Endodermal cell (in vitro differentiated cells): ENCODE measurements around the gene CPLX4. TPM values are rescaled to one million over a fixed set of nuclear protein-coding genes. Genes with fewer than 3 reads are reported as not detected.

Experiments used
- DNase-seq: peaks from one replicate; pipeline ENCODE4 v3.0.0-alpha.2; 2017
- H3K27ac ChIP-seq: 2 replicates; pipeline ENCODE4 v1.5.1; 2013; ENCODE audit warnings: mild to moderate bottlenecking, low read depth, low read length, moderate library complexity
- H3K27me3 ChIP-seq: 2 replicates; pipeline ENCODE4 v1.6.1; 2013; ENCODE audit warnings: mild to moderate bottlenecking, low read length, moderate library complexity; ENCODE audit not compliant: insufficient read depth, control insufficient read depth, poor library complexity, severe bottlenecking
- H3K36me3 ChIP-seq: 2 replicates; pipeline ENCODE4 v1.7.0; 2013; ENCODE audit warnings: mild to moderate bottlenecking, low read length, moderate library complexity; ENCODE audit not compliant: control insufficient read depth, insufficient read depth
- H3K4me1 ChIP-seq: one replicate; pipeline ENCODE4 v1.7.0; 2013; ENCODE audit warnings: low read length; ENCODE audit not compliant: control insufficient read depth, insufficient read depth
- H3K4me3 ChIP-seq: 2 replicates; pipeline ENCODE4 v1.5.1; 2013; ENCODE audit warnings: mild to moderate bottlenecking, low read length, moderate library complexity
- H3K9ac ChIP-seq: 2 replicates; pipeline ENCODE4 v1.6.1; 2013; ENCODE audit warnings: mild to moderate bottlenecking, low read length, moderate library complexity; ENCODE audit not compliant: poor library complexity, severe bottlenecking; ENCODE audit errors: extremely low read depth
- H3K9me3 ChIP-seq: 2 replicates; pipeline ENCODE4 v1.6.1; 2013; ENCODE audit warnings: mild to moderate bottlenecking, low read length, moderate library complexity; ENCODE audit not compliant: control insufficient read depth
- H3K27ac Mint-ChIP-seq: 2 replicates; pipeline ENCODE4 v1.8.0; 2020; ENCODE audit warnings: mixed read lengths
- H3K27me3 Mint-ChIP-seq: 2 replicates; pipeline ENCODE4 v1.8.0; 2021; ENCODE audit warnings: mild to moderate bottlenecking, mixed read lengths; ENCODE audit not compliant: insufficient read depth
- H3K36me3 Mint-ChIP-seq: 2 replicates; pipeline ENCODE4 v1.8.0; 2020; ENCODE audit warnings: low read depth, mixed read lengths
- H3K4me1 Mint-ChIP-seq: 2 replicates; pipeline ENCODE4 v1.8.0; 2020; ENCODE audit warnings: mixed read lengths
- H3K4me3 Mint-ChIP-seq: 2 replicates; pipeline ENCODE4 v1.8.0; 2020; ENCODE audit warnings: mild to moderate bottlenecking, moderate library complexity, mixed read lengths
- H3K9me3 Mint-ChIP-seq: 2 replicates; pipeline ENCODE4 v1.8.0; 2020; ENCODE audit warnings: mild to moderate bottlenecking, mixed read lengths
- CTCF ChIP-seq: fragments of 200-600 bp; sonication (generic); conservative IDR thresholded peaks from 2 replicates; pipeline ENCODE4 v1.5.0; 2021; ENCODE audit warnings: antibody characterized with exemption, mild to moderate bottlenecking
- WGBS, 2 experiments: methylation state at CpG; one replicate each; pipeline versions ENCODE4 v1.1.5 to v1.1.7; 2013; ENCODE audit warnings: missing lambda C conversion rate in 2 of 2, mixed read lengths in 1 of 2; ENCODE audit not compliant: insufficient coverage in 1 of 2, insufficient read length in 1 of 2; 5-methylcytosine and 5-hydroxymethylcytosine counted together
- total RNA-seq, 2 donors: library from RNA; stranded (reverse); fragmentation: NEBNext Ultra II Directional in 1 of 2; extraction: Animal tissue kit (Norgen Biotek cat#: 25700) in 1 of 2; gene quantifications; 2 replicates in 1 of 2; 3 replicates in 1 of 2; pipeline ENCODE4 v1.2.1, GENCODE V29; 2021

Gene CPLX4
- total RNA-seq, 2 donors from 2014 or later, result not detected

- Histone ChIP-seq H3K9me3 (peaks cover 14% of the 10 kb centered on the region), H3K36me3 (no peaks in the 10 kb centered on the region), H3K4me1 (peaks cover 3% of the 10 kb centered on the region), H3K27me3 (peaks cover 98% of the 10 kb centered on the region), H3K27ac (no peak overlapping the region), H3K4me3 (no peak overlapping the region), H3K9ac (no peak overlapping the region)
- no peak for TF ChIP-seq CTCF
- Mint-ChIP-seq H3K27ac (no peak overlapping the region), H3K27me3 (peaks cover 95% of the 10 kb centered on the region), H3K9me3 (no peaks in the 10 kb centered on the region), H3K4me3 (no peak overlapping the region), H3K4me1 (peaks cover 17% of the 10 kb centered on the region), H3K36me3 (no peaks in the 10 kb centered on the region)
- 0 to 20% methylated on average over 3 to 4 of the region's 4 CpGs for WGBS, 2 experiments
- DNase-seq, result no peak
Measured at GRCh38 chr18:59270689-59271257, 47.7 kb downstream of the CPLX4 start.

GRCh38 chr18:59269563-59270119, 48.8 kb downstream of the CPLX4 start:
- Histone ChIP-seq H3K4me3 (peak overlapping the region; percentile 62), H3K9ac (no peak overlapping the region), H3K9me3 (peaks cover 14% of the 10 kb centered on the region), H3K36me3 (no peaks in the 10 kb centered on the region), H3K4me1 (no peaks in the 10 kb centered on the region), H3K27ac (no peak overlapping the region), H3K27me3 (peaks cover 98% of the 10 kb centered on the region)
- Mint-ChIP-seq H3K27ac (no peak overlapping the region), H3K4me1 (peaks cover 17% of the 10 kb centered on the region), H3K27me3 (peaks cover 95% of the 10 kb centered on the region), H3K36me3 (no peaks in the 10 kb centered on the region), H3K9me3 (no peaks in the 10 kb centered on the region), H3K4me3 (peak overlapping the region; percentile 62)
- no peak for DNase-seq
- WGBS, 2 experiments, result 4 to 9% methylated on average over 16 to 17 of the region's 17 CpGs
- no peak for TF ChIP-seq CTCF

GRCh38 chr18:59268721-59269562, 49.5 kb downstream of the CPLX4 start:
- 1 to 2% methylated on average over 42 to 90 of the region's 90 CpGs for WGBS, 2 experiments
- Histone ChIP-seq H3K4me1 (no peaks in the 10 kb centered on the region), H3K36me3 (no peaks in the 10 kb centered on the region), H3K27me3 (peaks cover 98% of the 10 kb centered on the region), H3K9me3 (peaks cover 14% of the 10 kb centered on the region), H3K27ac (no peak overlapping the region), H3K4me3 (peak overlapping the region; percentile 63), H3K9ac (no peak overlapping the region)
- peak overlapping the region; percentile 62 for H3K4me3 Mint-ChIP-seq
- H3K4me1 Mint-ChIP-seq, result peaks cover 18% of the 10 kb centered on the region
- H3K27me3 Mint-ChIP-seq, result peaks cover 95% of the 10 kb centered on the region
- TF ChIP-seq CTCF, result peak; percentile 56
- peak; percentile 94 for DNase-seq
- no peak overlapping the region for H3K27ac Mint-ChIP-seq
- no peaks in the 10 kb centered on the region for H3K36me3 Mint-ChIP-seq
- no peaks in the 10 kb centered on the region for H3K9me3 Mint-ChIP-seq
